ENCODE measurements around the gene PPAT. TPM values are rescaled to one million over a fixed set of nuclear protein-coding genes. Genes with fewer than 3 reads are reported as not detected.

PPAT gene
- polyA plus RNA-seq, 1 experiment: 11.6 TPM

DNA sequence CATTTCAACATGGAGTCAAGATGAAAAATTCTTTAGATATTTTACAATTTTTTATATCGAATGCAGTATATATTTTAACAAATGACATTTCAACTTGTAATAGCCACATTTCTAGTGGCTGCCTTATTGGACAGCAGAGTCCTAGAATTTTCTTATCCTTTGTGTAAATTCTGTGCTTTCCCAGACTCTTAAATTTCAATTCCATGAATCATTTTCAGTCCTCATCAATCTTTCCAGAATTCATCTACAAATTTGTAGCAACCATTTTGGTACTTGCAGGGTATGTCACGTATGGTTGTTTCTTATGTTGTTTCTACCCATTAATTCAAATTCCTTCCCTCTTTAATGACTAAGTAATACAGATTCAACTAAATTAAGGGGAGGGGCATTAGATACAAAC is 3.4 kb upstream of the PPAT start:
- H3K9me3 ChIP-seq (ENCODE audit: control insufficient read depth, insufficient read depth, low read length): peaks cover 3% of the 10 kb centered on the region; the same call in 1 of the 2 replicates
- DNase-seq (ENCODE audit: low read depth, low spot score): no peak
- H3K27ac ChIP-seq (ENCODE audit: low read depth, low read length): no peak overlapping the region
- TF ChIP-seq CTCF (IDR thresholded peaks at IDR 0.05; ENCODE audit: low read depth, low read length): no peak
- no peaks in the 10 kb centered on the region for H3K27me3 ChIP-seq (ENCODE audit: control insufficient read depth, insufficient read depth, low read length)
- POLR2A ChIA-PET: no interaction called here
- CTCF ChIA-PET: interaction anchor here (1.7 kb wide), 1 partner anchor 14 kb away, joined by 8 read pairs; no protein-coding TSS in a partner anchor
- no peak overlapping the region for H3K4me3 ChIP-seq (ENCODE audit: low read depth, low read length)

DNA sequence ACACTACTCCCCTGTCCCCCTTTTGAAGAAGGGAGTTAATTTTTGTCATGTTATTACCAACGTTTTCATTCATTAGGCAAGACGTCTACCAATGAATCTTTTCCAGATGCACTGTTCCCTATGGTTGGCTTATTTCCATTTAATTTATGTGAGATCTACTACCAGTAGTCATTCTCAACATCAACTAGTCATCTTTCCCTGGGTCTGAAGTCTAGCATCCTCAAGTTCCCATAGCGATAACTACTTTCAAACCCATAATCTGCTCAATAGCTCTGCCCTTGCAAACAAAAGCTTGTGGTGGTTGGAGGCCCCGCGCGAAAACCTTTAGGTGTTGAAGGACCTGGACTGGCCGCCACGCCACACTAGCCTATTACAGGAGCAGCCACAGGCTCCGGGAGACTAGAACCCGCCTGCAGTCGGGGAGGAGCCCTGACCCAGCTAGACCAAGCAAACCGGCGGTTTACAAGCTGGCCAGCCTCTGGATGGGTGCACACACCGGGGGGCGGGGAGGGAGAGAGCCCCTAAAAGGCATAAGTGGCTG is 746 bp downstream of the PPAT start:
- CTCF ChIA-PET: interaction anchor here (0.8 to 7.2 kb wide), 5 partner anchors 11 to 402 kb away, joined by 3 to 70 read pairs (median 9); partner anchors contain the start of gene AASDH
- H3K27ac ChIP-seq (ENCODE audit: low read depth, low read length): peak overlapping the region; percentile 59
- POLR2A ChIA-PET: interaction anchor here (1.9 to 3.2 kb wide), 3 partner anchors 24 to 47 kb away, joined by 6 to 33 read pairs (median 28); partner anchors contain the start of genes AASDH and SRP72

DNA sequence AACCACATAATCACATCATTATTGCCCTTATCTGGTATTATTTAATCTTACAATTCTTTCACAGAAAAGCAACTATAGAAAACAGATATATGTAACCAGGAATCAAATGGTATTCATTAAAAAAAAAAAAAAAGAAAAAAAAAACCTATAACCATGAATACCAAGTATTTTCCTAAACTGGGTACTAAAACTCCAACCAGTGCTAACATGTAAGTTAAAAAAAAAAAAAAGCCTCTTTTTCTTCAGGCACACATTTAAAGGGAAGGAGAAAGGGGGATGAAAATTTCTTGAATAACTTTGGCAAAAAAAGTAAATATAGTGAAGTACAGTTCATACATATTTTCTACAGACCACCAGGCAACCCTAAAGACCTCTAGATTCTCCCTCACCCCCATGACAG is 2.1 kb downstream of the PPAT start:
- Histone ChIP-seq H3K27me3 (ENCODE audit: control insufficient read depth, insufficient read depth, low read length) (no peaks in the 10 kb centered on the region), H3K4me3 (ENCODE audit: low read depth, low read length) (peak overlapping the region; percentile 86; the same call in 1 of the 2 replicates), H3K27ac (ENCODE audit: low read depth, low read length) (no peak overlapping the region), H3K9me3 (ENCODE audit: control insufficient read depth, insufficient read depth, low read length) (peaks cover 3% of the 10 kb centered on the region; the same call in 1 of the 2 replicates)
- no peak for DNase-seq (ENCODE audit: low read depth, low spot score)
- no peak for TF ChIP-seq CTCF (IDR thresholded peaks at IDR 0.05; ENCODE audit: low read depth, low read length)
- CTCF ChIA-PET: interaction anchor here (7.2 kb wide), 1 partner anchor 9 kb away, joined by 70 read pairs; no protein-coding TSS in a partner anchor
- POLR2A ChIA-PET: interaction anchor here (0.7 kb wide), 1 partner anchor 507 kb away, joined by 4 read pairs; no protein-coding TSS in a partner anchor

More for the DNA sequence above, 746 bp downstream of the PPAT start:
- TF ChIP-seq CTCF (IDR thresholded peaks at IDR 0.05; ENCODE audit: low read depth, low read length): no peak
- H3K4me3 ChIP-seq (ENCODE audit: low read depth, low read length): peak overlapping the region; percentile 86
- no peak for DNase-seq (ENCODE audit: low read depth, low spot score)
- no peaks in the 10 kb centered on the region for H3K27me3 ChIP-seq (ENCODE audit: control insufficient read depth, insufficient read depth, low read length)
- H3K9me3 ChIP-seq (ENCODE audit: control insufficient read depth, insufficient read depth, low read length): peaks cover 3% of the 10 kb centered on the region; the same call in 1 of the 2 replicates

- CTCF ChIA-PET: interaction anchor here (0.8 to 0.9 kb wide), 3 partner anchors 115 to 550 kb away, joined by 3 to 4 read pairs (median 3); no protein-coding TSS in a partner anchor
- H3K9me3 ChIP-seq (ENCODE audit: control insufficient read depth, insufficient read depth, low read length): peaks cover 3% of the 10 kb centered on the region; the same call in 1 of the 2 replicates
- H3K27me3 ChIP-seq (ENCODE audit: control insufficient read depth, insufficient read depth, low read length): no peaks in the 10 kb centered on the region
- no peak for DNase-seq (ENCODE audit: low read depth, low spot score)
- no peak overlapping the region for H3K27ac ChIP-seq (ENCODE audit: low read depth, low read length)
- H3K4me3 ChIP-seq (ENCODE audit: low read depth, low read length): no peak overlapping the region
- POLR2A ChIA-PET: no interaction called here
- TF ChIP-seq CTCF (IDR thresholded peaks at IDR 0.05; ENCODE audit: low read depth, low read length): no peak
Observed at GRCh38 chr4:56430203-56430602, 5.2 kb downstream of the PPAT start.

DNA sequence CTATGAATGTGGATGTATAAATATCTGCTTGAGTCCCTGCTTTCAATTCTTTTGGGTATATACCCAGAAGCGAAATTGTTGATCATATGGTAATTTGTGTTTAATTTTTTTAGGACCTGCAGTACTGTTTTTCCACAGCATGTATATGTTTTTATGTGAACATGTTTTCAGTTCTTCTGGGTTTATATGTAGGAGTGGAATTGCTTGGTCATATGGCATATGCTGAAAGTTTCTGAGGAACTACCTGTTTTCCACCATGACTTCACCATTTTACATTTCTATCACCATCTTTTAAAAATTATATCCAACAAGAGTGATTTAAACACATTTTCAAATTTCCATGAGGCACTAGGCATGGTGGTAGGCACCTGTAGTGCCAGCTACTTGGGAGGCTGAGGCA is 8.2 kb downstream of the PPAT start:
- ChIA-PET CTCF (no interaction called here), POLR2A (no interaction called here)
- Histone ChIP-seq H3K9me3 (ENCODE audit: control insufficient read depth, insufficient read depth, low read length) (no peaks in the 10 kb centered on the region), H3K4me3 (ENCODE audit: low read depth, low read length) (no peak overlapping the region), H3K27ac (ENCODE audit: low read depth, low read length) (no peak overlapping the region), H3K27me3 (ENCODE audit: control insufficient read depth, insufficient read depth, low read length) (no peaks in the 10 kb centered on the region)
- DNase-seq (ENCODE audit: low read depth, low spot score): no peak
- TF ChIP-seq CTCF (IDR thresholded peaks at IDR 0.05; ENCODE audit: low read depth, low read length): no peak

All from AG04450 (cell line).